ENCODE results near the gene HDAC7. TPM values are rescaled to one million over a fixed set of nuclear protein-coding genes. Genes with fewer than 3 reads are reported as not detected.
A peak's percentile ranks its signal among the peaks of the same experiment; 100 is the strongest.

HDAC7 gene
- total and polyA plus RNA-seq, 2 of the 13 experiments (the other 11 are each of a cell fraction or from before 2014, with no cell fraction given), result 4.6 to 10.8 TPM

DNA sequence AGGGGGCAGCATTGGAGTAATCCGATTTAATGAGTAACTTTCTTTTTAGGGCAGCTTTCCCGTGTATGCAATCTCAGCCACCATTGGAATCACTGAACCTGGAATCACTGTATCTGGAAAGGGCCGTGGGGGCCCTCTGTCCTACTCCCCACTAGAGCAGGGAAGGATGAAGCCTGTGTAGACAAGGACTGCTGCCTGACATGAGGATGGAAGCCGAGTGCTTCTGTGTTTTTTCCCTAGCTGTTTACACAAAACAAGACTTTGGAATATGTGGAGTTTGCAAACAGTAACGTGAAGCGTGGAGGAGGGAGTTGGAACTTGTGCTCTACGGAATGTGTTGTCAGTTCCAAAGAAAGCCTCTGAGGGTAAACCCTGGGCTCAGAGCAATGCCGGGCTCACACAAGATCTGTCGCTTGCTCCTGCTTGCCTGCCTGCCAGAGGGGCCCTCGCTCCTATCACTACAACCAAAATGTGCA lies 32.4 kb upstream of the HDAC7 start (continued):
- TF ChIP-seq ZNF33B (CRISPR knock-in tag; IDR thresholded peaks at IDR 0.05) (no peak), BCL6 (CRISPR knock-in tag; IDR thresholded peaks at IDR 0.05) (peak; percentile 54; the same call in 1 of the 2 replicates), ZFP90 (CRISPR knock-in tag; IDR thresholded peaks at IDR 0.05; ENCODE audit: borderline replicate concordance) (no peak), DMAP1 (CRISPR knock-in tag; IDR thresholded peaks at IDR 0.05) (no peak), MYC (CRISPR knock-in tag; IDR thresholded peaks at IDR 0.05; ENCODE audit: borderline replicate concordance) (0 out of 2 replicates have a peak, but pooled peaks have one; percentile 34), ZNF761 (CRISPR knock-in tag; conservative IDR thresholded peaks at IDR 0.05) (no peak), GATAD2A (CRISPR knock-in tag; IDR thresholded peaks at IDR 0.05) (peak; percentile 75), KLF15 (CRISPR knock-in tag; IDR thresholded peaks at IDR 0.05; ENCODE audit: borderline replicate concordance) (no peak), PCBP1 (IDR thresholded peaks at IDR 0.05; ENCODE audit: borderline replicate concordance, low read depth, low read length) (no peak), PTBP1 (IDR thresholded peaks at IDR 0.05; ENCODE audit: low read depth, low read length, poor library complexity, severe bottlenecking) (no peak), ASH2L (IDR thresholded peaks at IDR 0.05; ENCODE audit: insufficient read length, low read depth, low read length) (no peak), AGO1 (IDR thresholded peaks at IDR 0.05; ENCODE audit: low read depth, low read length, poor library complexity, severe bottlenecking) (no peak), SMAD1 (CRISPR knock-in tag; IDR thresholded peaks at IDR 0.05; ENCODE audit: borderline replicate concordance, low read depth) (no peak), SOX5 (CRISPR knock-in tag; IDR thresholded peaks at IDR 0.05; ENCODE audit: borderline replicate concordance) (peak; percentile 57; the same call in 1 of the 2 replicates), ZFX (CRISPR knock-in tag; IDR thresholded peaks at IDR 0.05; ENCODE audit: low read depth) (peak; percentile 42; the same call in 1 of the 2 replicates), ERF (CRISPR knock-in tag; IDR thresholded peaks at IDR 0.05) (peak; percentile 52; the same call in 1 of the 2 replicates), SAP130 (CRISPR knock-in tag; IDR thresholded peaks at IDR 0.05; ENCODE audit: low read depth) (peak; percentile 72), ZNF644 (CRISPR knock-in tag; IDR thresholded peaks at IDR 0.05; ENCODE audit: low read depth) (no peak)
- TF ChIP-seq, protein P1, sequence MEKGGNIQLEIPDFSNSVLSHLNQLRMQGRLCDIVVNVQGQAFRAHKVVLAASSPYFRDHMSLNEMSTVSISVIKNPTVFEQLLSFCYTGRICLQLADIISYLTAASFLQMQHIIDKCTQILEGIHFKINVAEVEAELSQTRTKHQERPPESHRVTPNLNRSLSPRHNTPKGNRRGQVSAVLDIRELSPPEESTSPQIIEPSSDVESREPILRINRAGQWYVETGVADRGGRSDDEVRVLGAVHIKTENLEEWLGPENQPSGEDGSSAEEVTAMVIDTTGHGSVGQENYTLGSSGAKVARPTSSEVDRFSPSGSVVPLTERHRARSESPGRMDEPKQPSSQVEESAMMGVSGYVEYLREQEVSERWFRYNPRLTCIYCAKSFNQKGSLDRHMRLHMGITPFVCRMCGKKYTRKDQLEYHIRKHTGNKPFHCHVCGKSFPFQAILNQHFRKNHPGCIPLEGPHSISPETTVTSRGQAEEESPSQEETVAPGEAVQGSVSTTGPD (CRISPR knock-in tag; IDR thresholded peaks at IDR 0.05), result no peak
- TF ChIP-seq, protein P2, sequence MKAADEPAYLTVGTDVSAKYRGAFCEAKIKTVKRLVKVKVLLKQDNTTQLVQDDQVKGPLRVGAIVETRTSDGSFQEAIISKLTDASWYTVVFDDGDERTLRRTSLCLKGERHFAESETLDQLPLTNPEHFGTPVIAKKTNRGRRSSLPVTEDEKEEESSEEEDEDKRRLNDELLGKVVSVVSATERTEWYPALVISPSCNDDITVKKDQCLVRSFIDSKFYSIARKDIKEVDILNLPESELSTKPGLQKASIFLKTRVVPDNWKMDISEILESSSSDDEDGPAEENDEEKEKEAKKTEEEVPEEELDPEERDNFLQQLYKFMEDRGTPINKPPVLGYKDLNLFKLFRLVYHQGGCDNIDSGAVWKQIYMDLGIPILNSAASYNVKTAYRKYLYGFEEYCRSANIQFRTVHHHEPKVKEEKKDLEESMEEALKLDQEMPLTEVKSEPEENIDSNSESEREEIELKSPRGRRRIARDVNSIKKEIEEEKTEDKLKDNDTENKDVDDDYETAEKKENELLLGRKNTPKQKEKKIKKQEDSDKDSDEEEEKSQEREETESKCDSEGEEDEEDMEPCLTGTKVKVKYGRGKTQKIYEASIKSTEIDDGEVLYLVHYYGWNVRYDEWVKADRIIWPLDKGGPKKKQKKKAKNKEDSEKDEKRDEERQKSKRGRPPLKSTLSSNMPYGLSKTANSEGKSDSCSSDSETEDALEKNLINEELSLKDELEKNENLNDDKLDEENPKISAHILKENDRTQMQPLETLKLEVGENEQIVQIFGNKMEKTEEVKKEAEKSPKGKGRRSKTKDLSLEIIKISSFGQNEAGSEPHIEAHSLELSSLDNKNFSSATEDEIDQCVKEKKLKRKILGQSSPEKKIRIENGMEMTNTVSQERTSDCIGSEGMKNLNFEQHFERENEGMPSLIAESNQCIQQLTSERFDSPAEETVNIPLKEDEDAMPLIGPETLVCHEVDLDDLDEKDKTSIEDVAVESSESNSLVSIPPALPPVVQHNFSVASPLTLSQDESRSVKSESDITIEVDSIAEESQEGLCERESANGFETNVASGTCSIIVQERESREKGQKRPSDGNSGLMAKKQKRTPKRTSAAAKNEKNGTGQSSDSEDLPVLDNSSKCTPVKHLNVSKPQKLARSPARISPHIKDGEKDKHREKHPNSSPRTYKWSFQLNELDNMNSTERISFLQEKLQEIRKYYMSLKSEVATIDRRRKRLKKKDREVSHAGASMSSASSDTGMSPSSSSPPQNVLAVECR (CRISPR knock-in tag; IDR thresholded peaks at IDR 0.05; ENCODE audit: borderline replicate concordance), result peak; percentile 52; the same call in 1 of the 2 replicates
- TF ChIP-seq, protein P3, sequence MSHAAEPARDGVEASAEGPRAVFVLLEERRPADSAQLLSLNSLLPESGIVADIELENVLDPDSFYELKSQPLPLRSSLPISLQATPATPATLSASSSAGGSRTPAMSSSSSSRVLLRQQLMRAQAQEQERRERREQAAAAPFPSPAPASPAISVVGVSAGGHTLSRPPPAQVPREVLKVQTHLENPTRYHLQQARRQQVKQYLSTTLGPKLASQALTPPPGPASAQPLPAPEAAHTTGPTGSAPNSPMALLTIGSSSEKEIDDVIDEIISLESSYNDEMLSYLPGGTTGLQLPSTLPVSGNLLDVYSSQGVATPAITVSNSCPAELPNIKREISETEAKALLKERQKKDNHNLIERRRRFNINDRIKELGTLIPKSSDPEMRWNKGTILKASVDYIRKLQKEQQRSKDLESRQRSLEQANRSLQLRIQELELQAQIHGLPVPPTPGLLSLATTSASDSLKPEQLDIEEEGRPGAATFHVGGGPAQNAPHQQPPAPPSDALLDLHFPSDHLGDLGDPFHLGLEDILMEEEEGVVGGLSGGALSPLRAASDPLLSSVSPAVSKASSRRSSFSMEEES (CRISPR knock-in tag; IDR thresholded peaks at IDR 0.05), result peak; percentile 46; the same call in 1 of the 2 replicates
- TF ChIP-seq, protein P4, sequence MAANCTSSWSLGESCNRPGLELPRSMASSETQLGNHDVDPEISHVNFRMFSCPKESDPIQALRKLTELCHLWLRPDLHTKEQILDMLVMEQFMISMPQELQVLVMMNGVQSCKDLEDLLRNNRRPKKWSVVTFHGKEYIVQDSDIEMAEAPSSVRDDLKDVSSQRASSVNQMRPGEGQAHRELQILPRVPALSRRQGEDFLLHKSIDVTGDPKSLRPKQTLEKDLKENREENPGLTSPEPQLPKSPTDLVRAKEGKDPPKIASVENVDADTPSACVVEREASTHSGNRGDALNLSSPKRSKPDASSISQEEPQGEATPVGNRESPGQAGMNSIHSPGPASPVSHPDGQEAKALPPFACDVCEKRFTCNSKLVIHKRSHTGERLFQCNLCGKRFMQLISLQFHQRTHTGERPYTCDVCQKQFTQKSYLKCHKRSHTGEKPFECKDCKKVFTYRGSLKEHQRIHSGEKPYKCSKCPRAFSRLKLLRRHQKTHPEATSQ (CRISPR knock-in tag; IDR thresholded peaks at IDR 0.05; ENCODE audit: borderline replicate concordance), result no peak

All from HepG2 (cell line).